ENCODE measurements around the gene TXNDC11. TPM values are rescaled to one million over a fixed set of nuclear protein-coding genes. Genes with fewer than 3 reads are reported as not detected.

The TXNDC11 gene
- polyA plus RNA-seq, 1 donor (not counting 4 experiments of a cell fraction or from before 2014, with no cell fraction given), result 35.9 TPM

DNA sequence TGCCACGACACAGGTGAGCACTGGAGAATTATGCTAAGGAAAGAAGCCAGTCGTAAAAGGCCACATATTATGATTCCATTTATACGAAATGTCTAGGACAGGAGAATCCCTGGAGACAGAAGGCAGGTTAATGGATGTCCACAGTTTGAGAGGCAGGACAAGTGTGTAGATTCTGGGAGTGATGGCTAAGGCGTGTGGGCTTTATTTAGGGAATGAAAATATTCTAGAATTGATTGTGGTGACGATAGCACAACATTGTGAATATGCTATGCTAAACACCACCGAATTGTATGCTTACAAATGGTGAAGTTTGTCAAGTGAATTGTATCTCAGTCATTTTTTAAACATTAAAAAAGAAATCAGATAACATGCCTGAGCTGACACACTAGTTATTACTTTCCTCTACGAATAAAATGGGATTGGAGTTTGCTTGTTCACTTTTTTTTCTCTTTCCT is 5.3 kb upstream of the TXNDC11 start:
- Histone ChIP-seq H3K9me3 (ENCODE audit: control insufficient read depth, low read depth, low read length) (no peaks in the 10 kb centered on the region), H3K4me2 (ENCODE audit: control insufficient read depth, extremely low read depth, insufficient read depth, low read depth, low read length) (no peak overlapping the region), H2AFZ (ENCODE audit: control insufficient read depth, low read length) (no peak overlapping the region), H3K27me3 (ENCODE audit: control insufficient read depth, extremely low read depth, insufficient read depth, low read length) (no peaks in the 10 kb centered on the region), H3K4me1 (ENCODE audit: control insufficient read depth, extremely low read depth, insufficient read depth, low read length) (no peaks in the 10 kb centered on the region), H3K36me3 (ENCODE audit: control insufficient read depth in 2 of 2, extremely low read depth in 1 of 2, insufficient read depth in 2 of 2, low read length in 2 of 2) (peaks cover 11 to 22% of the 10 kb centered on the region in 2 experiments), H3K9me1 (ENCODE audit: control insufficient read depth, extremely low read depth, insufficient read depth, low read length) (no peaks in the 10 kb centered on the region), H3K79me2 (ENCODE audit: control insufficient read depth, insufficient read depth, low read length) (no peaks in the 10 kb centered on the region), H3K4me3 (ENCODE audit: control insufficient read depth in 2 of 3, extremely low read depth in 1 of 3, insufficient read depth in 2 of 3, low read depth in 1 of 3, low read length in 3 of 3) (no peak overlapping the region), H3K9ac (ENCODE audit: control insufficient read depth, extremely low read depth, insufficient read depth, low read length) (no peak overlapping the region), H4K20me1 (ENCODE audit: control insufficient read depth, extremely low read depth, insufficient read depth, low read length) (peaks cover 2% of the 10 kb centered on the region), H3K27ac (ENCODE audit: control insufficient read depth, insufficient read depth, low read length) (no peak overlapping the region)
- TF ChIP-seq, protein P1, sequence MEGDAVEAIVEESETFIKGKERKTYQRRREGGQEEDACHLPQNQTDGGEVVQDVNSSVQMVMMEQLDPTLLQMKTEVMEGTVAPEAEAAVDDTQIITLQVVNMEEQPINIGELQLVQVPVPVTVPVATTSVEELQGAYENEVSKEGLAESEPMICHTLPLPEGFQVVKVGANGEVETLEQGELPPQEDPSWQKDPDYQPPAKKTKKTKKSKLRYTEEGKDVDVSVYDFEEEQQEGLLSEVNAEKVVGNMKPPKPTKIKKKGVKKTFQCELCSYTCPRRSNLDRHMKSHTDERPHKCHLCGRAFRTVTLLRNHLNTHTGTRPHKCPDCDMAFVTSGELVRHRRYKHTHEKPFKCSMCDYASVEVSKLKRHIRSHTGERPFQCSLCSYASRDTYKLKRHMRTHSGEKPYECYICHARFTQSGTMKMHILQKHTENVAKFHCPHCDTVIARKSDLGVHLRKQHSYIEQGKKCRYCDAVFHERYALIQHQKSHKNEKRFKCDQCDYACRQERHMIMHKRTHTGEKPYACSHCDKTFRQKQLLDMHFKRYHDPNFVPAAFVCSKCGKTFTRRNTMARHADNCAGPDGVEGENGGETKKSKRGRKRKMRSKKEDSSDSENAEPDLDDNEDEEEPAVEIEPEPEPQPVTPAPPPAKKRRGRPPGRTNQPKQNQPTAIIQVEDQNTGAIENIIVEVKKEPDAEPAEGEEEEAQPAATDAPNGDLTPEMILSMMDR (optimal IDR thresholded peaks at IDR 0.05 in 1 of 3, IDR thresholded peaks at IDR 0.05 in 1 of 3, conservative IDR thresholded peaks at IDR 0.05 in 1 of 3; ENCODE audit: extremely low read depth in 1 of 3, insufficient read depth in 2 of 3, low read length in 3 of 3), result no peak
- no peak for TF ChIP-seq EZH2 (IDR thresholded peaks at IDR 0.05; ENCODE audit: low read length)
- DNase-seq (ENCODE audit: low read depth, low spot score), result no peak
- dilution Hi-C loops (cut with MboI; ENCODE audit: extremely low pct_ligation_motif_present, low sequenced_read_pairs), result no loop called here
- no peak for FAIRE-seq

DNA sequence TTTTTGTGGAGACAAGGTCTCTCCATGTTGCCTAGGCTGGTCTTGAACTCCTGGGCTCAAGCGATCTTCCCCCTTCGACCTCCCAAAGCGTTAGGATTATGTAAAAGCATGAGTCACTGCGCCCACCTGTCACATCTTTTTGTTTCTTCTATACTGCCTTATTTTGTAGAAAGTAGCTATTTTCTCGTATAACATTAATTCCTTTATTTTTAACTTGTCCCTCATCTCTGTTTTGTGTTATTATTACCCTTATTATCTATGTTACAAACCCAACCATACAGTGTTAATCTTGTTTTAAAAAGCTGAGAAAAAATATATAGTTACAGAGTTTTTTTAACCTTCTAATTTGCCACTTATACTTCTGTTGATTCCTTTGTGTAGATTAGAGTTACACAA is 1.4 kb upstream of the TXNDC11 start:
- no peak overlapping the region for H2AFZ ChIP-seq (ENCODE audit: control insufficient read depth, low read length)
- no peaks in the 10 kb centered on the region for H3K9me1 ChIP-seq (ENCODE audit: control insufficient read depth, extremely low read depth, insufficient read depth, low read length)
- dilution Hi-C loops (cut with MboI; ENCODE audit: extremely low pct_ligation_motif_present, low sequenced_read_pairs), result no loop called here
- H3K4me3 ChIP-seq (ENCODE audit: control insufficient read depth in 2 of 3, extremely low read depth in 1 of 3, insufficient read depth in 2 of 3, low read depth in 1 of 3, low read length in 3 of 3), result no peak overlapping the region
- H3K36me3 ChIP-seq (ENCODE audit: control insufficient read depth in 2 of 2, extremely low read depth in 1 of 2, insufficient read depth in 2 of 2, low read length in 2 of 2), result peaks cover 0 to 4% of the 10 kb centered on the region in 2 experiments
- TF ChIP-seq, protein P1 (optimal IDR thresholded peaks at IDR 0.05 in 1 of 3, IDR thresholded peaks at IDR 0.05 in 1 of 3, conservative IDR thresholded peaks at IDR 0.05 in 1 of 3; ENCODE audit: extremely low read depth in 1 of 3, insufficient read depth in 2 of 3, low read length in 3 of 3), result no peak
- no peak for TF ChIP-seq EZH2 (IDR thresholded peaks at IDR 0.05; ENCODE audit: low read length)
- H3K9ac ChIP-seq (ENCODE audit: control insufficient read depth, extremely low read depth, insufficient read depth, low read length), result no peak overlapping the region
- peaks cover 12% of the 10 kb centered on the region for H3K4me1 ChIP-seq (ENCODE audit: control insufficient read depth, extremely low read depth, insufficient read depth, low read length)
- no peak overlapping the region for H3K27ac ChIP-seq (ENCODE audit: control insufficient read depth, insufficient read depth, low read length)
- peaks cover 2% of the 10 kb centered on the region for H4K20me1 ChIP-seq (ENCODE audit: control insufficient read depth, extremely low read depth, insufficient read depth, low read length)
- DNase-seq (ENCODE audit: low read depth, low spot score), result no peak
- H3K4me2 ChIP-seq (ENCODE audit: control insufficient read depth, extremely low read depth, insufficient read depth, low read depth, low read length), result no peak overlapping the region
- H3K9me3 ChIP-seq (ENCODE audit: control insufficient read depth, low read depth, low read length), result no peaks in the 10 kb centered on the region
- no peak for FAIRE-seq
- no peaks in the 10 kb centered on the region for H3K27me3 ChIP-seq (ENCODE audit: control insufficient read depth, extremely low read depth, insufficient read depth, low read length)
- peaks cover 33% of the 10 kb centered on the region for H3K79me2 ChIP-seq (ENCODE audit: control insufficient read depth, insufficient read depth, low read length)
